ENCODE data around the gene MEIOSIN. TPM values are rescaled to one million over a fixed set of nuclear protein-coding genes. Genes with fewer than 3 reads are reported as not detected.

MEIOSIN gene
- total and polyA plus RNA-seq, 2 of the 13 experiments (the other 11 are each of a cell fraction or from before 2014, with no cell fraction given), result not detected

- Histone ChIP-seq H2AFZ (ENCODE audit: low read length) (no peak overlapping the region), H3K4me2 (ENCODE audit: low read depth, low read length) (peak overlapping the region; percentile 59), H4K20me1 (ENCODE audit: insufficient read depth, low read length) (no peaks in the 10 kb centered on the region), H3K4me3 (replicated peaks in 1 of 3; ENCODE audit: insufficient read depth in 1 of 3, low read depth in 2 of 3, low read length in 3 of 3) (0 out of 6 replicates have a peak overlapping the region, but pooled peaks of 1 of the 3 experiments have one; percentile 33), H3K79me2 (ENCODE audit: insufficient read depth, low read length) (no peaks in the 10 kb centered on the region), H3K9me3 (ENCODE audit: low read length) (no peaks in the 10 kb centered on the region), H3K9ac (ENCODE audit: insufficient read depth, low read depth, low read length) (no peak overlapping the region), H3K27me3 (ENCODE audit: control insufficient read depth in 1 of 2, insufficient read depth in 2 of 2, low read length in 2 of 2) (peaks cover 1 to 19% of the 10 kb centered on the region in 2 experiments; a peak in 2 of 5 replicates), H3K4me1 (ENCODE audit: insufficient read depth, low read length) (peaks cover 26% of the 10 kb centered on the region), H3K36me3 (replicated peaks in 1 of 2; ENCODE audit: control insufficient read depth in 1 of 2, insufficient read depth in 2 of 2, low read length in 2 of 2) (no peaks in the 10 kb centered on the region), H3K27ac (ENCODE audit: extremely low read length, insufficient read depth, low read length) (no peak overlapping the region)
- no TSS peak for BruUV-seq (replicated peaks)
- FAIRE-seq, result peak; percentile 70
- ChIA-PET CTCF (ENCODE audit: low intra/inter-chr PET ratio, low total read pairs) (interaction anchor here (1.5 kb wide), 1 partner anchor 29 kb away, joined by 17 read pairs; the partner anchor contains the start of gene SIX5), POLR2A (interaction anchor here (0.9 to 1.3 kb wide), 6 partner anchors 24 to 104 kb away, joined by 3 to 15 read pairs (median 4); partner anchors contain the start of genes MYPOP, SIX5 and SYMPK)
- peak; percentile 77 for ATAC-seq
- in situ Hi-C loops (cut with HindIII; ENCODE audit: extremely low pct_ligation_motif_present, low pct_unique_long_range_greater_than_20kb) (no loop called here), intact Hi-C loops (cut with micrococcal nuclease; ENCODE audit: unreplicated experiment) (loop anchor here (1.0 kb wide), 1 partner anchor 29 kb away; no protein-coding TSS in a partner anchor)
- 4% methylated on average over 9 of the region's 10 CpGs for WGBS (ENCODE audit: low lambda C conversion rate)
- DNase-seq (ENCODE audit: low spot score), result peak; percentile 31
- TF ChIP-seq MXD1 (CRISPR knock-in tag; IDR thresholded peaks at IDR 0.05), result no peak
- no peak for TF ChIP-seq ZNF761 (CRISPR knock-in tag; conservative IDR thresholded peaks at IDR 0.05)
- TF ChIP-seq ZNF609 (CRISPR knock-in tag; IDR thresholded peaks at IDR 0.05; ENCODE audit: borderline replicate concordance), result no peak
- TF ChIP-seq ZNF30 (CRISPR knock-in tag; IDR thresholded peaks at IDR 0.05), result no peak
- TF ChIP-seq NFE2L1 (CRISPR knock-in tag; IDR thresholded peaks at IDR 0.05; ENCODE audit: borderline replicate concordance), result no peak
- no peak for TF ChIP-seq MXD4 (CRISPR knock-in tag; IDR thresholded peaks at IDR 0.05)
- peak; percentile 30 for TF ChIP-seq ZNF883 (CRISPR knock-in tag; IDR thresholded peaks at IDR 0.05; ENCODE audit: not compliant biosample characterization)
- no peak for TF ChIP-seq ZBTB49 (CRISPR knock-in tag; IDR thresholded peaks at IDR 0.05; ENCODE audit: borderline replicate concordance)
- no peak for TF ChIP-seq ZNF784 (CRISPR knock-in tag; IDR thresholded peaks at IDR 0.05; ENCODE audit: borderline replicate concordance)
- TF ChIP-seq ZNF615 (CRISPR knock-in tag; IDR thresholded peaks at IDR 0.05; ENCODE audit: borderline replicate concordance), result no peak
- TF ChIP-seq MAFK (conservative IDR thresholded peaks at IDR 0.05 in 1 of 2, IDR thresholded peaks at IDR 0.05 in 1 of 2; ENCODE audit: low read length in 2 of 2), result no peak
- no peak for TF ChIP-seq ZNF564 (CRISPR knock-in tag; IDR thresholded peaks at IDR 0.05)
- TF ChIP-seq ZNF292 (CRISPR knock-in tag; IDR thresholded peaks at IDR 0.05; ENCODE audit: borderline replicate concordance, low read depth), result no peak
- no peak for TF ChIP-seq BCL6 (CRISPR knock-in tag; IDR thresholded peaks at IDR 0.05)
- no peak for TF ChIP-seq ZNF225 (CRISPR knock-in tag; IDR thresholded peaks at IDR 0.05)
Observed at GRCh38 chr19:45798995-45799517, 65.8 kb downstream of the MEIOSIN start.

Measured in HepG2 (cell line).